Prostate gland (tissue), 2 donors: Measurements from ENCODE around the gene TMEM51. TPM values are rescaled to one million over a fixed set of nuclear protein-coding genes. Genes with fewer than 3 reads are reported as not detected.
A peak's percentile ranks its signal among the peaks of the same experiment; 100 is the strongest.

ENCODE experiments used
- DNase-seq: peaks from one replicate; pipeline ENCODE4 v3.0.0-alpha.2; 2019; ENCODE audit warnings: low spot score
- H3K27ac ChIP-seq, 2 donors: fragments of 200-600 bp; sonication (generic); 2 replicates each; pipeline ENCODE4 v1.5.1; 2017 to 2019
- H3K27me3 ChIP-seq: fragments of 200-600 bp; sonication (generic); replicated peaks from 2 replicates; pipeline ENCODE4 v1.5.1; 2019; ENCODE audit not compliant: insufficient read depth
- H3K36me3 ChIP-seq, 2 donors: fragments of 200-600 bp; sonication (generic); 1 replicate in 1 of 2; 2 replicates in 1 of 2; pipeline versions ENCODE4 v1.5.1 to v1.8.1; 2017 to 2019
- H3K4me1 ChIP-seq: fragments of 200-600 bp; sonication (generic); replicated peaks from 2 replicates; pipeline ENCODE4 v1.5.1; 2019
- H3K4me3 ChIP-seq, 2 donors: fragments of 200-600 bp; sonication (generic); 2 replicates each; pipeline ENCODE4 v1.5.1; 2017 to 2019
- H3K9me3 ChIP-seq: fragments of 200-600 bp; sonication (generic); 2 replicates; pipeline ENCODE4 v1.5.1; 2017
- POLR2A ChIP-seq: fragments of 450-650 bp; IDR thresholded peaks from one replicate; pipeline ENCODE4 v1.6.1; 2016; ENCODE audit warnings: antibody characterized with exemption, mild to moderate bottlenecking
- POLR2AphosphoS5 ChIP-seq: sonication (generic); formaldehyde crosslinking; IDR thresholded peaks from one replicate; pipeline ENCODE4 v1.6.1; 2017; ENCODE audit warnings: antibody characterized with exemption
- WGBS: methylation state at CpG from one replicate; pipeline ENCODE4 v1.1.5; 2018; 5-methylcytosine and 5-hydroxymethylcytosine counted together
- intact Hi-C: fragments of 100-400 bp; cut with DNase I; formaldehyde crosslinking; loops from one replicate; pipeline ENCODE4 v1.14.2; 2022
- total RNA-seq, 2 donors: library from RNA; depleted of rRNA; stranded (reverse); fragments of >200 nt; gene quantifications; one replicate each; pipeline ENCODE4 v1.1.0, GENCODE V29; 2016
- TF ChIP-seq, protein P1 (sequence below), 4 experiments: fragments of 200-600 bp in 2 of 4; fragments of 450-650 bp in 2 of 4; sonication (generic) in 2 of 4; IDR thresholded peaks; 1 replicate in 3 of 4; 2 replicates in 1 of 4; pipeline ENCODE4 v1.5.1; 2016 to 2019; ENCODE audit warnings: antibody characterized with exemption in 4 of 4, mild to moderate bottlenecking in 2 of 4, moderate library complexity in 2 of 4

The TMEM51 gene
- total RNA-seq, 2 donors from 2014 or later: 9.8 to 17.6 TPM

DNA sequence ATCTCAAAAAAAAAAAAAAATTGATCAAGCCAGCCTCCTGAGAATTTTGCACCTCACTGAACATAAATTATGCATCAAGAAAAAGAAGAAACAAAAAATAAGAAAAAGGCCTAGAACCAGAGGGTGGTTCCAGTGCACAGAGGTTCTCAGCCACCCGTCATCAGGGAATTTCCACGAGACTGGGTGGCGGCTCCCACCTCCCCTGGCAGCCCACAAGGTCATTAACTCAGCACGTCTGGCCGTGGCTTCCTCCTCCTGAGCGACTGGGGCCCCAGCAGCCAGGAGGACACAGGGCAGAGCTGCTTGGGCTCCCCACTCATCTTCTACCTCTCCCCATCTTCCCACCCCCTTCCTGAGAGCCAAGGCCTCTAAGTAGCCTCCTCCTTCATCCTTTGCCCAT is 15.7 kb upstream of the TMEM51 start:
- Histone ChIP-seq H3K9me3 (no peaks in the 10 kb centered on the region), H3K36me3 (no peaks in the 10 kb centered on the region), H3K27me3 (no peaks in the 10 kb centered on the region), H3K4me1 (no peaks in the 10 kb centered on the region), H3K4me3 (no peak overlapping the region), H3K27ac (no peak overlapping the region)
- TF ChIP-seq, protein P1, sequence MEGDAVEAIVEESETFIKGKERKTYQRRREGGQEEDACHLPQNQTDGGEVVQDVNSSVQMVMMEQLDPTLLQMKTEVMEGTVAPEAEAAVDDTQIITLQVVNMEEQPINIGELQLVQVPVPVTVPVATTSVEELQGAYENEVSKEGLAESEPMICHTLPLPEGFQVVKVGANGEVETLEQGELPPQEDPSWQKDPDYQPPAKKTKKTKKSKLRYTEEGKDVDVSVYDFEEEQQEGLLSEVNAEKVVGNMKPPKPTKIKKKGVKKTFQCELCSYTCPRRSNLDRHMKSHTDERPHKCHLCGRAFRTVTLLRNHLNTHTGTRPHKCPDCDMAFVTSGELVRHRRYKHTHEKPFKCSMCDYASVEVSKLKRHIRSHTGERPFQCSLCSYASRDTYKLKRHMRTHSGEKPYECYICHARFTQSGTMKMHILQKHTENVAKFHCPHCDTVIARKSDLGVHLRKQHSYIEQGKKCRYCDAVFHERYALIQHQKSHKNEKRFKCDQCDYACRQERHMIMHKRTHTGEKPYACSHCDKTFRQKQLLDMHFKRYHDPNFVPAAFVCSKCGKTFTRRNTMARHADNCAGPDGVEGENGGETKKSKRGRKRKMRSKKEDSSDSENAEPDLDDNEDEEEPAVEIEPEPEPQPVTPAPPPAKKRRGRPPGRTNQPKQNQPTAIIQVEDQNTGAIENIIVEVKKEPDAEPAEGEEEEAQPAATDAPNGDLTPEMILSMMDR (IDR thresholded peaks at IDR 0.05): no peak
- no peak for TF ChIP-seq POLR2A
- no peak for TF ChIP-seq POLR2AphosphoS5
- no peak for DNase-seq
- 85% methylated on average over 6 of the region's 6 CpGs for WGBS
- intact Hi-C loops: no loop called here

DNA sequence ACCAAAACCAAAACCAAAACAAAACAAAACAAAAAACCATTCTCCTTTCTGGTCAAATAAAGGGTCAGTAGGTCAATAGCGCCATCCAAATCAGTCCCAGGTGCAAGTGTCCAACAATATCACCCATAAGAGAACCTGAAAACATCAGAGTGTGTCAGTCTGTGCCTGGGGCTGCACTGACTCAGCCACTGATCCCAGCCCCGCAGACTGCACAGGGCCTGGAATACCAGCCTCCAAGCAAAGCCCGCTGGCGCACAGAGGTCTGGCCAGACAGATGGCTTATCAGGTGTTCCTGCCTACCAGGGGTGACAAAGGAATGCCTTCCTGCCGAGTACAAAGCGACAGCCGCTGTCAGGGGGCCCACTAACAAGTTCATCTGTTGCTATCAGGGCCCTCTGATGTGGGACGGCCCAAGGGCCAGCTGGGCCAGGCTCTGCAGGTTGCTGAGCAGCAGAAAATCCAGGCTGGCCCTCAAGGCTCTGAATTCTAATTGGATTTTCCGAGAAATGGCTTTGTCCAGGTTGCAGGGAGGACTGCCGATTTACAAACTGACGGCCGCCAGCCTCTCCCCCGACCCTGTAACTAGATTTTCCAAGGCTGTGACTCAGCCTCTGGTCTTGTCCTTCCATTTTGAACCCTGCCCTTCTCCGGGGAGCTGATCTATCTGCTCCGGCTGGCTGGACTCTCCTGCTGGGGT is 13.7 kb upstream of the TMEM51 start:
- no peak overlapping the region for H3K4me3 ChIP-seq
- H3K9me3 ChIP-seq: no peaks in the 10 kb centered on the region
- no peaks in the 10 kb centered on the region for H3K4me1 ChIP-seq
- H3K27ac ChIP-seq: no peak overlapping the region
- WGBS: 77% methylated on average over 15 of the region's 15 CpGs
- no peaks in the 10 kb centered on the region for H3K27me3 ChIP-seq
- DNase-seq: no peak
- TF ChIP-seq, protein P1 (IDR thresholded peaks at IDR 0.05): no peak
- TF ChIP-seq POLR2A: no peak
- no peak for TF ChIP-seq POLR2AphosphoS5
- intact Hi-C loops: no loop called here
- H3K36me3 ChIP-seq: no peaks in the 10 kb centered on the region

- 30% methylated on average over 6 of the region's 6 CpGs for WGBS
- H3K27ac ChIP-seq: no peak overlapping the region
Measured at GRCh38 chr1:15141935-15142539, 11.5 kb upstream of the TMEM51 start.

DNA sequence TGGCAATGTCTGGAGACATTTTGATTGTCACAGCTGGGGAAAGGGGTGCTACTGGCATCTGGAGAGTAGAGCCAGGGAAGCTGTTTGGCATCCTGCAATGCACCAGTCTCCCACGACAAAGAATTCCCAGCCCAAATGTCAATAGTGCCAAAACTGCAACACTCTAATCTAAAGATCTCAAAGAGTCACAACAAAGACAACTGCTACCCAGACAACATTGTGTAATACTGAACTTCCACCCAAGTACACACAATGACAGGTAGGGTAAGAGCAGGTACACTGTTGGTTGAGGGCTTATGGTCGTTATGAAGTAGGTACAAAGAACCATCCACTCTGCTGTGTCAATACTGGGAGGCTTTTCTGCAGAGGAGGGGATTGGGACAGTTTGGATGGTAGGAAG is 8.2 kb upstream of the TMEM51 start:
- TF ChIP-seq POLR2A (no peak), POLR2AphosphoS5 (no peak)
- TF ChIP-seq, protein P1 (IDR thresholded peaks at IDR 0.05): no peak
- WGBS: 45% methylated on average over 2 of the region's 2 CpGs
- Histone ChIP-seq H3K27ac (no peak overlapping the region), H3K9me3 (no peaks in the 10 kb centered on the region), H3K4me3 (no peak overlapping the region), H3K27me3 (no peaks in the 10 kb centered on the region), H3K4me1 (no peaks in the 10 kb centered on the region), H3K36me3 (no peaks in the 10 kb centered on the region)
- DNase-seq: no peak
- intact Hi-C loops: no loop called here

More at GRCh38 chr1:15141935-15142539, 11.5 kb upstream of the TMEM51 start:
- peak; percentile 37 for DNase-seq
- no peaks in the 10 kb centered on the region for H3K36me3 ChIP-seq
- no peaks in the 10 kb centered on the region for H3K9me3 ChIP-seq
- TF ChIP-seq, protein P1 (IDR thresholded peaks at IDR 0.05): no peak
- TF ChIP-seq POLR2AphosphoS5: peak; percentile 51
- no peaks in the 10 kb centered on the region for H3K4me1 ChIP-seq
- no peaks in the 10 kb centered on the region for H3K27me3 ChIP-seq
- intact Hi-C loops: no loop called here
- H3K4me3 ChIP-seq: no peak overlapping the region
